Measurements from ENCODE around the gene TSPAN5.

TSPAN5 gene

DNA sequence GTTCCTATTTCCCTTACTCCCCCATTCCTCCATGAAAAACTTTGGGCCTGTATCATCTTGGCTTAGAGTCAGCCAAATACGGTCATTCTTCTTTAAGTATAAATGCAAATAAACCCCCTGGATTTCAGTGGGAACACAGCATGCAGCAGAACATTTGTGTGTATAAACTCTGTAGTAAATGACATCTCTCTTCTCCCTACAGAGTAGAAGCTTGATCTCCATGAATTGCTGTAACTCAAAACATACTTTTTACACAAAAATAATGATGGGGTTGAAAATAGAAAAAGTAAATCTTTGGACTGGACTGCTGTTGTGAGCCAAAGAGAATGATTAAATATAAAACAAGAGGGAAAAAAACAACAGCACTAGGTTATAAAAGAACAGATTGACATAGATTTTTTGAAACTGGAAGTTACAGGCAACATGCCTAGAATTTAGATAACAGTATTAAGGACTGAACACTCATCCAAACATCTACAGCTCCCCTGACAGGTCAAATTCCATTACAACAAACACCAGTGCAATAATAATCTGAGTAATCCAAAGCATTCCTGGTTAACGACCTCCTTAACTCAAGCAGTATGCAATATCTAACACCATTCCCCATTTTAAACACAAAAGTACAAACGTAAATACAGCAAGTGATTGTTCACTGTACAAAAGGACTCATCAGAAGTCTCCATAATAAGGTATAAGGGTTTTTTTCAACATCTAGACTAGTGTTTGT, 30.7 kb downstream of the TSPAN5 start:
- H3K27ac ChIP-seq (ENCODE audit: low read depth, low read length), result no peak overlapping the region

DNA sequence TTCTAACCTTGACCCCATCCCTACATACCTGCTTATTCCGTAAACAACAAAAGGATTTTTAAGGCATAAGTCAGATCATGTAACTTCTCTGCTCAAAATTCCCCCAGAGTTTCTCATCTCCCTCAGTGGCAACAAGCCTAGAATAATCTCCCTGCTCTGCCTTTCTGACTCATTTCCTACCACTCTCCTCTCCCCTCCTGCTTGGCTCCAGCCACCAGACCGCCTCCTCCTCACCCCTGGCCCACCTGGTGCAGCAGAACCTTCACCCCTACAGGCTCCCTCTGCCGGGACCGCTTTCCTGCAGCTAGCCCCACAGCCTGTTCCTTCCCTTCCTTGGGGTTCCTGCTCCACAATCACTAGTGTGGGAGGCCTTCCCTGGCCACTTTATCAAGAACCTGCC, 32.1 kb downstream of the TSPAN5 start:
- no peaks in the 10 kb centered on the region for H3K9me3 ChIP-seq (ENCODE audit: control insufficient read depth, insufficient read depth, low read depth, low read length)
- no peak overlapping the region for H3K4me3 ChIP-seq (ENCODE audit: low read depth, low read length)
- no peak overlapping the region for H3K9ac ChIP-seq (ENCODE audit: low read length)
- H3K27me3 ChIP-seq (ENCODE audit: control insufficient read depth, insufficient read depth, low read length), result no peaks in the 10 kb centered on the region
- H3K4me1 ChIP-seq (ENCODE audit: control insufficient read depth, insufficient read depth, low read length), result peaks cover 27% of the 10 kb centered on the region
- no peak overlapping the region for H3K27ac ChIP-seq (ENCODE audit: low read depth, low read length)
- H3K36me3 ChIP-seq (ENCODE audit: control insufficient read depth, insufficient read depth, low read length), result no peaks in the 10 kb centered on the region

More for the DNA sequence above, 30.7 kb downstream of the TSPAN5 start:
- Histone ChIP-seq H3K36me3 (ENCODE audit: control insufficient read depth, insufficient read depth, low read length) (no peaks in the 10 kb centered on the region), H3K9me3 (ENCODE audit: control insufficient read depth, insufficient read depth, low read depth, low read length) (no peaks in the 10 kb centered on the region), H3K9ac (ENCODE audit: low read length) (no peak overlapping the region), H3K27me3 (ENCODE audit: control insufficient read depth, insufficient read depth, low read length) (no peaks in the 10 kb centered on the region), H3K4me1 (ENCODE audit: control insufficient read depth, insufficient read depth, low read length) (peaks cover 28% of the 10 kb centered on the region), H3K4me3 (ENCODE audit: low read depth, low read length) (no peak overlapping the region)

DNA sequence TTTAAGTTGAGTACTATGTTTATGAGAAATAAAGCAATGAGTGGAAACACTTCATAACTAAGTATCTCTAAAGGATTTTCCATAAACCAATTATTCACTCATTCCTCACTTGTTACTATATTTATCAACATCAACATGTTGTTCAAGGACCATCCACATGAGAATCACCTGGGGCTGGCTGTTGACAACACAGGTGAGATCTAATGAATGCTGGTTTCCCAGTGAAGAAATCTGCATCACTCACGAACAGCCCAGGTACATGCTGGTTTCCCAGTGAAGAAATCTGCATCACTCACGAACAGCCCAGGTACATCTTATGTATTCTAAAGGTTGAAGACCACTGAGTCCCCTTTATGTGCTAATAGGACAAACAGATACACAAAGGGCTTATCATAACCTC, 32.5 kb downstream of the TSPAN5 start:
- Histone ChIP-seq H3K36me3 (ENCODE audit: control insufficient read depth, insufficient read depth, low read length) (no peaks in the 10 kb centered on the region), H3K4me1 (ENCODE audit: control insufficient read depth, insufficient read depth, low read length) (peaks cover 23% of the 10 kb centered on the region), H3K27ac (ENCODE audit: low read depth, low read length) (no peak overlapping the region), H3K9ac (ENCODE audit: low read length) (no peak overlapping the region), H3K4me3 (ENCODE audit: low read depth, low read length) (no peak overlapping the region), H3K27me3 (ENCODE audit: control insufficient read depth, insufficient read depth, low read length) (no peaks in the 10 kb centered on the region), H3K9me3 (ENCODE audit: control insufficient read depth, insufficient read depth, low read depth, low read length) (no peaks in the 10 kb centered on the region)

DNA sequence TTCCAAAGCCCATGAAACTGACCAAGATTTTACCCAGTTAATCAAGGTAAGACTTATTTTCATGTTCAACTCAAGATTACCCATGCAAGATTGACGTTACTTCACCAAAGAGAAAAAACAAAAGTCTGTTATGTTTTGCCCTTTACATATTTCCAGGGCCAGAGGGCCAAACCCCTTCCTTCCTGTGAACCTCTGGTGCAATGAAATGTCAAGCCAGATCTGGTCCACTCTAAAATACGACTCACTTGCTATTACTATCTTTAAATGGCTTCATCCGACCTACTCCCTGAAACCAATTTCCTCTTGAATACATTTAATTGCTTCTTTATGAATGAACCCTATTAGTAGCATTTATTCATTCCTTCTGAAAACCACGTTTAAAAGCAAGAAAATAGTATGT, 33.0 kb downstream of the TSPAN5 start:
- no peaks in the 10 kb centered on the region for H3K27me3 ChIP-seq (ENCODE audit: control insufficient read depth, insufficient read depth, low read length)
- H3K27ac ChIP-seq (ENCODE audit: low read depth, low read length), result no peak overlapping the region
- H3K4me3 ChIP-seq (ENCODE audit: low read depth, low read length), result no peak overlapping the region
- peaks cover 25% of the 10 kb centered on the region for H3K4me1 ChIP-seq (ENCODE audit: control insufficient read depth, insufficient read depth, low read length)
- no peak overlapping the region for H3K9ac ChIP-seq (ENCODE audit: low read length)
- H3K9me3 ChIP-seq (ENCODE audit: control insufficient read depth, insufficient read depth, low read depth, low read length), result no peaks in the 10 kb centered on the region
- no peaks in the 10 kb centered on the region for H3K36me3 ChIP-seq (ENCODE audit: control insufficient read depth, insufficient read depth, low read length)

DNA sequence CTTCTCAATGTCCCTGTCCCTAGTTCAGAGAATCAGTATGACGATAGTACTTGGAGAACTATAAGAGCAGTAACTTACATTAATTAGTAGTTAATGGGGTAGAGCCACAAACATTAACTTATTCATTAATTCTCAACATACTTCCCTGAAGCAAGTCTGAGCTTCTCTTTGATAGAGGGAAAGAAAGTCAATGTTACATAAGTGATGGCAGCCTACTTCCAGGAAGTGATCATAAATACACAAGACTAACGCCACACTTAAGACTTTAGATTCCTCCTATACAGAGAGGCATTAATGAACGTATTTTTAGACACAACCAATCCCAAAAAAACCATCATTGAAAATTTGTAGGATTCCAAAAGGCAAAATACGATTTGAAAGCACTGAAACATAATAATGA, 33.8 kb downstream of the TSPAN5 start:
- Histone ChIP-seq H3K27ac (ENCODE audit: low read depth, low read length) (no peak overlapping the region), H3K9ac (ENCODE audit: low read length) (no peak overlapping the region), H3K9me3 (ENCODE audit: control insufficient read depth, insufficient read depth, low read depth, low read length) (no peaks in the 10 kb centered on the region), H3K4me3 (ENCODE audit: low read depth, low read length) (no peak overlapping the region), H3K36me3 (ENCODE audit: control insufficient read depth, insufficient read depth, low read length) (no peaks in the 10 kb centered on the region), H3K27me3 (ENCODE audit: control insufficient read depth, insufficient read depth, low read length) (no peaks in the 10 kb centered on the region), H3K4me1 (ENCODE audit: control insufficient read depth, insufficient read depth, low read length) (peaks cover 31% of the 10 kb centered on the region)

DNA sequence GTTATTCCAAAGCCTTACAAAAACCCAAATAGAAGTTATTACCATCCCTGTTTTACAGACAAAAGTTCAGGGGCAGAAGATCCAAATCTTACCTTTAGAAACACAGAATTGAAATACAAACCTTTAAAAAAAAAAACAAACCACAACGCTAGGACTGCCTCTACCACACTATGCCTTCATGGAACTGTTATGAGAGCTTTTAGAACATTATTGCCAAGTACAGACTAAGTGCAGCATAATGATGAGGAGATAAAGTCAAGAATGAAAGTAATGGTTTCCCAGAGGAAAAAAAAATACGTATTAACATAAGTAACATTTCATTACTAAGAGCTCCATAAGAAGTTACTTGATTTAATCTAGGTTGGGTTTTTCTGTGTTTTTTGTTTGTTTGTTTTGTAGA, 34.3 kb downstream of the TSPAN5 start:
- Histone ChIP-seq H3K36me3 (ENCODE audit: control insufficient read depth, insufficient read depth, low read length) (no peaks in the 10 kb centered on the region), H3K4me3 (ENCODE audit: low read depth, low read length) (no peak overlapping the region), H3K27me3 (ENCODE audit: control insufficient read depth, insufficient read depth, low read length) (no peaks in the 10 kb centered on the region), H3K9ac (ENCODE audit: low read length) (no peak overlapping the region), H3K27ac (ENCODE audit: low read depth, low read length) (no peak overlapping the region), H3K4me1 (ENCODE audit: control insufficient read depth, insufficient read depth, low read length) (peaks cover 31% of the 10 kb centered on the region), H3K9me3 (ENCODE audit: control insufficient read depth, insufficient read depth, low read depth, low read length) (no peaks in the 10 kb centered on the region)

DNA sequence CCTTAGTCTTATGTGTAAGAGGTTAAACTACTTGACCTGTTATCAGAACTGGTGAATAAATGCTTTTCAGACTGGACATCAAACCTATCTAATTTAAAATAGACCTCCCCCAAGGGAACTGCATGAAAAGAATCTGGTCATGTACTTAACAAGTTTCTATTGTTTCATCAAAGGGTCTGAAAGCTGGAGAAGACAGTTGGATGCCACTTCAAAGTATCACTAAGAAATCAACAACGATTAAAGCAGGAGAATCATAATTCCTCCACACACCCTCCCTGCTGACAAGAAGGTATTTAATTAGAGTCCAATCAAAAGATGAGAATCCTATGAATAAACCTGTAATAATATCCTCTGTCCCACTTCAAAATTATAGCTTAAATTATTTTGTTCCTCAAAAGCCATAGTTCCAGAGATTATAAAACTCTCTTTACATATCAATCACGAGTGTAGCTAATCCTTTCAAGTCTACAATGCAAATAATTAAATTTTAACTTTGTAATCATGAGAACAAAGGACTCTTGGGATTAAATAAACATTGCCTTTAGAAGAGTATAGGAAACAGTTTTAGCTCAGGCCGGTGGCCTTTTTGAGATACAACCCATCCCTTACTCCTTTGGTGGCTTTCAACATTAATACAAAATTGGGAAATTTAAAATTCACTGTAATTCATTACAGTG, 35.1 kb downstream of the TSPAN5 start:
- Histone ChIP-seq H3K27me3 (ENCODE audit: control insufficient read depth, insufficient read depth, low read length) (no peaks in the 10 kb centered on the region), H3K4me3 (ENCODE audit: low read depth, low read length) (no peak overlapping the region), H3K9me3 (ENCODE audit: control insufficient read depth, insufficient read depth, low read depth, low read length) (no peaks in the 10 kb centered on the region), H3K4me1 (ENCODE audit: control insufficient read depth, insufficient read depth, low read length) (peaks cover 31% of the 10 kb centered on the region), H3K36me3 (ENCODE audit: control insufficient read depth, insufficient read depth, low read length) (no peaks in the 10 kb centered on the region), H3K9ac (ENCODE audit: low read length) (no peak overlapping the region), H3K27ac (ENCODE audit: low read depth, low read length) (no peak overlapping the region)

DNA sequence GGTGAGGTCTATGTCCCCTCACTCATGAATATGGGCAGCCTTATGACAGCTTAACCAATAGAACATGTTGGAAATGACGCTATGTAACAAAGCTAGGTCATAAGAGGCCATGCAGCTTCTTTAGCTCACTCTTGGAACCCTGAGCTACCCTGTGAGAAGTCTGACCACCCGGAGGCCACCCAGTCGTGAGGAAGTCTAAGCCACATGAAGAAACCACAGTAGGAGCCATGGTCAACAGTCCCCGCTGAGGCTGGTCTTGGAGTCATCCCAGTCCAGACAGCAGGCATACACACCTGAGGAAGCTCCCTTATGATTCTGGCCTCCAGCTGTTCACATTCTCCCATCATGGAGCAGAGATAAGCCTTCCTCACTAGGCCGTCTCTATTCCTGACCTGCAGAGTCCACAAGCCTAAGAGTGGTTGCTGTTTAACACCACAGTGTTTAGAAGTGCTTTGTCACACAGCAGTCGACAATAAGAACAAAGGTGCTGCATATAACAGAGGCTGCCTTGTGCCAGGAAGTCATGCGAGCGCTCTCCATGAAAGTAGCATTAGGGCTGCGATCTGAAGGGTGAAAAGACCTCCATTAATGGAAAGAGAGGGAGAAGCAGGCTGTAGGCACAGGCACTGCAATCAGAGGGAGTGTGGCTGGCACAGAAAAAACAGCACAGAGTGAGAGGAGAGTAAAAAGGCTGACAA, 38.2 kb downstream of the TSPAN5 start:
- H3K4me1 ChIP-seq (ENCODE audit: control insufficient read depth, insufficient read depth, low read length), result peaks cover 17% of the 10 kb centered on the region
- H3K36me3 ChIP-seq (ENCODE audit: control insufficient read depth, insufficient read depth, low read length), result no peaks in the 10 kb centered on the region
- H3K27me3 ChIP-seq (ENCODE audit: control insufficient read depth, insufficient read depth, low read length), result no peaks in the 10 kb centered on the region
- no peak overlapping the region for H3K9ac ChIP-seq (ENCODE audit: low read length)
- H3K27ac ChIP-seq (ENCODE audit: low read depth, low read length), result no peak overlapping the region
- no peaks in the 10 kb centered on the region for H3K9me3 ChIP-seq (ENCODE audit: control insufficient read depth, insufficient read depth, low read depth, low read length)
- no peak overlapping the region for H3K4me3 ChIP-seq (ENCODE audit: low read depth, low read length)

DNA sequence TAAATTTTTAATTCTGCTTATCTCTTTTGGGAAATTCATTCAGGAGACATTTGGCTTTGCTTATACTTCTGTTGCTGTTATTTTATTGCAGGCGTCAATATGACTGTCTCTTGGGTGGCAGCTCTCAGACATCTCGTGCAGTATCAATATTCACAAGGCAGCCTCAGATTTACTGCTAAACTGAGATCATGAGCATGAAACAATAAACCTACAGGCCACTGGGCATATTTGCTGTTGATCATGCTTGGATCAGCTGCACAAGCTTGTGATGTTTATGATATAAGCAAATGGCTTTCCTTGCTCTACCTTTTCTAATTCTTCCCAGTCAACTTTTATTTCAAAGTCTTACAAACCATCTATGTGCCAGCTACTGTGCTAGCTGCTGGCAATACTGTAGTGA, 39.2 kb downstream of the TSPAN5 start:
- Histone ChIP-seq H3K27ac (ENCODE audit: low read depth, low read length) (no peak overlapping the region), H3K4me3 (ENCODE audit: low read depth, low read length) (no peak overlapping the region), H3K9ac (ENCODE audit: low read length) (no peak overlapping the region), H3K27me3 (ENCODE audit: control insufficient read depth, insufficient read depth, low read length) (no peaks in the 10 kb centered on the region), H3K36me3 (ENCODE audit: control insufficient read depth, insufficient read depth, low read length) (no peaks in the 10 kb centered on the region), H3K9me3 (ENCODE audit: control insufficient read depth, insufficient read depth, low read depth, low read length) (no peaks in the 10 kb centered on the region), H3K4me1 (ENCODE audit: control insufficient read depth, insufficient read depth, low read length) (peaks cover 17% of the 10 kb centered on the region)

DNA sequence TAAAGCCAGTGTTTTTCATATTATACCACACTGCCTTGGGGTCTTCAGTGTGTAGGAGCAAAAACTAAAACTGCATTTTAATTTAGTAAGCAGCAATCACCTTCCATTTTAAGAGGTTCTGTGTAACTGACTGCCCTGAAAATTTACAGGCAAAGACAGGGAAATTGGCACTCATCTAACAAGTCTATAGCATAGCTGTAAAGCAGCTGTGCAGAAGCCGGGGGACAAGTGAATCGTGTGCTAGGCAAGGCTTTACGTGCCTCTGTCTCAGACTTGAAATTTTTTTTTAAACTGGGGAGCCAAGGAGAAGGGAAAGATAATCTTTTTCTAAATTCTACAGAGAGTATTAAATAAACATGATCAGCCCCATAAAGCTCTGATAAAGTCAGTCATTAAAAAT, 39.7 kb downstream of the TSPAN5 start:
- no peak overlapping the region for H3K9ac ChIP-seq (ENCODE audit: low read length)
- no peak overlapping the region for H3K4me3 ChIP-seq (ENCODE audit: low read depth, low read length)
- H3K9me3 ChIP-seq (ENCODE audit: control insufficient read depth, insufficient read depth, low read depth, low read length), result no peaks in the 10 kb centered on the region
- H3K27me3 ChIP-seq (ENCODE audit: control insufficient read depth, insufficient read depth, low read length), result no peaks in the 10 kb centered on the region
- peaks cover 22% of the 10 kb centered on the region for H3K4me1 ChIP-seq (ENCODE audit: control insufficient read depth, insufficient read depth, low read length)
- no peaks in the 10 kb centered on the region for H3K36me3 ChIP-seq (ENCODE audit: control insufficient read depth, insufficient read depth, low read length)
- H3K27ac ChIP-seq (ENCODE audit: low read depth, low read length), result no peak overlapping the region

DNA sequence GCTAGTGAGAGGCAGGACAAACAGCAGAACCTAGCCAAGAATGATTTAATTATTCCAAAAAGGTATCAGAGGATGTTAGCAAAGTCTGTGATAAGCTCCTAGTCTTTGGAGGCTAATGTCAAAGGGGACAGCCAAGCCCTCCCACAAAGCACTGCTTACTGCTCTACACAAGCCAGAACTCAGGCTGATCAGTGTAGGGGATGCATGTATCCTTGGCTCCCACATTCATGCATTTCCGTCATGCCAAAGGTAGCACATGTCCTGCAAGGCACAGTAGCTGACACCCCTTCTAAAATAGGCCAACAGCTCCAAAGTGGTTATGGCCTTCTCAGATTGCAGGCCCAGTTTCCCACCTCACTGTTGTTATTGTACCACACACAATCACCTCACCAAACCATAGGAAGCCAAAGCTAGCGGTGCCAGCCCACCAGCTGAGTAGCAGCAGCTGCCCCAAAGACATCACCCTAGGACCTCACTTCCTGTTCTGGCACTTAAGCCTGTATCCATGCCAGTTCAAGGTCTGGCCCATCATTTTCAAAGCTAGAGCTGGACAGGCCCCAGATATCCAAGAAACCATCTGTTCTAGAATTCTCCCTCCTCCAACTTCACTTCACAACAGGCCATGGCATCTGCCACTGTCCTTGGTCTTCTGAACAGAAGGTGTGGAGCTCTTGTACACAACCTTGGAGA, 40.9 kb downstream of the TSPAN5 start:
- no peaks in the 10 kb centered on the region for H3K27me3 ChIP-seq (ENCODE audit: control insufficient read depth, insufficient read depth, low read length)
- no peak overlapping the region for H3K4me3 ChIP-seq (ENCODE audit: low read depth, low read length)
- H3K9me3 ChIP-seq (ENCODE audit: control insufficient read depth, insufficient read depth, low read depth, low read length), result no peaks in the 10 kb centered on the region
- peaks cover 28% of the 10 kb centered on the region for H3K4me1 ChIP-seq (ENCODE audit: control insufficient read depth, insufficient read depth, low read length)
- no peak overlapping the region for H3K9ac ChIP-seq (ENCODE audit: low read length)
- H3K36me3 ChIP-seq (ENCODE audit: control insufficient read depth, insufficient read depth, low read length), result no peaks in the 10 kb centered on the region
- no peak overlapping the region for H3K27ac ChIP-seq (ENCODE audit: low read depth, low read length)
